Suprapubic skin (tissue), 4 donors: ENCODE results near the gene ZBTB44.

Source experiments
- EP300 ChIP-seq: sonication (generic); formaldehyde crosslinking; IDR thresholded peaks from one replicate; pipeline ENCODE4 v1.6.1; 2017; ENCODE audit warnings: antibody characterized with exemption
- POLR2AphosphoS5 ChIP-seq, 3 donors: sonication (generic); formaldehyde crosslinking; IDR thresholded peaks; one replicate each; pipeline ENCODE4 v1.6.1; 2017; ENCODE audit warnings: antibody characterized with exemption in 3 of 3

DNA sequence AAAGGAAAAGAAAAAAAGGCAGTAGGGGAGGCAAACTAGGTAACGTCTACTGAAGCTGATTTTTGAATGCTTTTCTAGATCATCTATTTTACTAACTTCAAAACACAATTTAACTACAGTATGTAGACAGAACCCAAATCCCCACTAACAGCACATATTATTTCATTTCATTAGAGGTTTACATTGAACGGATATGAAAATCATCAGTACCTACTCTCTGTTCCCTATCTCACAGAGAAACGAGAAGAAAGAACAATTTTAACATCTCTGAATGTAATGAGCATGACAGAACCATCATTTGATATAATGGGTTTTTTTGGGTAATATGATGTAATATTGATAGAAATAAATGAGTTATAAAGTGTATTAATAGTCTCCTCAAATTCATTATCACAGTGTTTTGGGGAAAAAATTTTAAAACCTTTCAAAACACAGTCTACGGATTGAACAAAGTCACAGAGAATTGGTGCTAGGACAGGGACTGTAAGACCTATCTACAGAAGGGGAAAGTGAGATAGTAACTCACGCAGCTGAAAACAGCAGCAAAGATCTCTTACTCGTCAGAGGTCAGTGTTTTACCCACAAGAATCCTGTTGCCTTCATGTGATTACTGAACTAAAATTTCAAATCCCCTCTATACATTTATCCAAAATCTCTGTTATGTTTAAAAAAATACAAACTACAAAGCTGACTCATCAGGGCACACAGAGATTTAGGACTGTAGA is 77.3 kb downstream of the ZBTB44 start:
- TF ChIP-seq EP300: no peak
- no peak for TF ChIP-seq POLR2AphosphoS5 (IDR thresholded peaks at IDR 0.05)
